Activated CD8-positive, alpha-beta memory T cell treated with anti-CD3 and anti-CD28 coated beads, Interleukin-2, amount 50 U/mL, for 4 hours (primary cell): Measurements from ENCODE around the gene AGXT.

Experiments
- DNase-seq: peaks from one replicate; pipeline ENCODE4 v3.0.0-alpha.2; 2020

Gene AGXT

GRCh38 chr2:240886678-240887609 is 18.3 kb downstream of the AGXT start:
- no peak for DNase-seq

DNA sequence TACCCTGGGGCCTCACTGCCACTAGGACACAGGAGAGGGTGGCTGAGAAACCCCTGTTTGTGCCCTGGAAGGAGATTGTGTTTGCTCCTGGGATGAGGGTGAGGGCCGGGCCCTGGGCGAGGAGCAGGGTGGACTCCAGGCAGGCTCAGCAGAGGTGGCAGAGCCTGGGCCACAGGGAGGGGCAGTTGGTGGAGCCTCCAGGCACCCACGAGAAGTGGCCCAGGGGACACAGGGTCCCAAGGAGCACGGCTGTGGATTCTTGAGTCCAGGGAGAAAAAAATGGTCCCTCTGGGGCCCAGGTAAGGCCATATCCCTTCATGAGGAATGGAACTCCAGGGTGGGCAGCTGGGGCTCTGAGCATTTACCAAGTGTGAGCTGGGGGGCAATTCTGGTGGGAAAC is 19.0 kb downstream of the AGXT start:
- no peak for DNase-seq

DNA sequence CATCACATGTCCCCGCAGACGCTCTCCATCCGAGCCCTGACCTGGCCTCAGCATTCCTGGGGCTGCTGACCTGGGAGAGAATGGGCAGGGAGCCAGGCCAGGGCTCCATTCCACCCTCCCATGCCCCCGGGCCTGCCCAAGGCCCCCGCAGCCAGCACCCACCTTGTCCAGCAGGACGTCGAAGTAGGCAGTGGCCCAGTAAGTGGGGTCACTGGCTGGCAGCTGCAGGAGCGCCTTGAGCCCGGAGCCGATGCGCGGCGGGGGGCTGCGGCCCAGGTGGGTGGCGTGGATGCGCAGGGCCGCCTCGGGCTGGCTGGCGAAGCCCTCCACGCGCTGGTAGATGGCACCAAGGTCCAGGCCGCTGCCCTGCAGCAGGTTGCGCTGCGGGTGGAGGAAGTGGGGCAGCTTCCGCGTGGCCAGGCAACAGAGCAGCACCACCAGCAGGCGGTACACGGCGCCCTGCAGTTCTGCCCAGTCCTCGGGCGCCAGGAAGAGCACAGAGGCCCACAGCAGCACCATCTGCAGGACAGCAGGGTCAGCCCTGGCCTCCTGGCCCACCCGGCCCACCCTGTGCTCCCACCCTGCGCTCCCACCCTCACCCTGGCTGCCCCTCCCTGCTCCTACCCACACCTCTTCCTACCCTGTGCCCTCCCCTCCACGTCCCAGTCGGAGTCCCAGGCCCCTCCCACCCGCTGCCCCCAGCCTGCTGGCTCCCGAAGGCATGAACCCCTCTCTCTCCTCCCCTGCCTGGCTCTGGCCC is 19.7 kb downstream of the AGXT start:
- DNase-seq, result no peak

- DNase-seq, result no peak
These were observed 20.4 kb downstream of the AGXT start for GRCh38 chr2:240888890-240889573.

GRCh38 chr2:240889601-240890560 is 21.3 kb downstream of the AGXT start:
- DNase-seq, result no peak

DNA sequence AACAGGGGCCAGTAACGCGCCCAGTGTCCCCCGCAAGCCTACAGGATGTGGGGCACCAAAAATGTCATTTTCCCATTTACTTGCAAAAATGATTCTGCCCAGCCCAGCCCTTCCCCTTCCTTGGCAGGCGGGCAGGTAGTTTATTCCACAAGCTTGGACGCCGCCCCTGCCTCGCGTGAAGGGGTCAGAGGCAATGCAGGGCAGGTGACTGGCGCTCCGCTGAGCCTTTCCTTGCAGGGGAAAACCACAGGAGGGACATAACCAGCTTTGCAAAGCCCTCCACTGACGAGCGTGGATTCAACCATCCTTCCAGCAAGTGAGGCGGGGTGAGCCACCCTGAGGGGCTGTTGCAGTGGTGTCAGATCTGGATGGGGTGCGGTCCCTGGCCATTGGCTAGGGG is 22.1 kb downstream of the AGXT start:
- DNase-seq, result no peak

GRCh38 chr2:240891492-240892340 is 23.1 kb downstream of the AGXT start:
- no peak for DNase-seq

DNA sequence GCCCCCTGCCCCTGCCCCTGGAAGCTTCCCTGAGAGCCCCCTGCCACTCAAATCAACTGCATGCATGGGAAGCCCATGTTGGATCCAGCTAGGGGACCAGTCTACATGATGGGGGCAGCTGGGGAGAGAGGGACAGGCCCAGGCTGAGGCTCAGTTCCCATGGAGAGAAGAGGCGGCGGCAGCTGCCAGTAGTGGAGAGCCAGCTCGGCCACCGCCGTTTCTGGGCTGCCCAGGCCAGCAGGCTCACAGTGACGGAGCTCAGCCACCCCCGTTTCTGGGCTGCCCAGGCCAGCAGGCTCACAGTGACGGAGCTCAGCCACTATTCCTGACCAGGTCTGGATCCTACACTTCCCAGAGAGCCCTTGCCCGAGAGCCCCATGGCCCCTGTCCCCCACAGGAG is 23.7 kb downstream of the AGXT start:
- DNase-seq, result no peak

- DNase-seq, result no peak
These were observed 24.3 kb downstream of the AGXT start for GRCh38 chr2:240892925-240893324.

- no peak for DNase-seq
These were observed 24.8 kb downstream of the AGXT start for GRCh38 chr2:240893363-240893844.

DNA sequence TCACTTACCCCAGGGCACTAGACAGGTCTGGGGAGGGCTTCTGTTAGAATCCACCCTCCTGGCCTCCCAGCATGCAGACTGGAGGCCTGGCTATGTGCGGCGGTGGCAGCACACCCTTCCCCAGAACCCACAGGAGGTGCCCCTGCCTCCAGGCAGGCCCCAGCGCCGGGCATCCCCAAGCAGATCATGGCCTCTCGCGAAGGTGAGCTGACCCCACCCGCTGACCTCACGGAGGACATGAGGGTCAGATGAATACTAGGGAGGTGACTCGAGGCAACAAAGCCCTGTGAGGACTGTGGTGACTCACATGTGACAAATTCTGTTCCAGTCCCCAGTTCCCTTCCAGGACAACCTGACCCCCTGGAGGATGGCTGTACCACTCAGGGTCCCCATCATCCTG is 25.4 kb downstream of the AGXT start:
- no peak for DNase-seq

DNA sequence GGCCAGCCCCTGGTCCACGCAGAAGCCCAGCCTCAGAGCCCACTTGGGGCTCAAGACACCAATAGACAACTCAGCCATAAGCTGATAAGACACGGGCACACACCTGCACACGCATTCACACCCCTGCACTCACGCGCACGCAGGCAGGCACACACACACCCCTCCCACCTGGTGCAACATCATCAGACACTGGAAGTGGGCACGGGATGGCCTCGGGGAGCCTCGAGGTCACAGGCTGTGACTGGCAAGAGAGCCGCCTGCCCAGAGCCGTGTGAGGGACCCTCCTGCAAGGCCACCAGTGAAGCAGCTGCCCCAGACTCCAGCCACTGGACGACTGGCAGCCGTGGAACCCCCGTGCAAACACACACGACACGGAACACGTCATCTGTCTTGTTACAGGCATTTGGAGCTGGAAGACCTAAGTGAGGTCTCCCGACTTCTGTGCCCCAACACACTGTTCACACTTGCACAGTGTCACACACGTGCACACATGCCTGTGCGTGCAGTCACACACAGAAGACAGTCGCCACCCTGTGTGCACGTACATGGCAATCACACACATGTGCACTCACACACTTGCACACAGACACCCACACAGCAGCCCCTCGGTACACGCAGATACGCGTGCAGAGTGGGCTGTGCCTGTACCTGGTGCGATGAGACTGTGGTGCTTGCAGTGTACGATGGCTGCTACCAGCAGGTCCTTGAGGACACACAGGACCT is 26.4 kb downstream of the AGXT start:
- DNase-seq, result no peak

DNA sequence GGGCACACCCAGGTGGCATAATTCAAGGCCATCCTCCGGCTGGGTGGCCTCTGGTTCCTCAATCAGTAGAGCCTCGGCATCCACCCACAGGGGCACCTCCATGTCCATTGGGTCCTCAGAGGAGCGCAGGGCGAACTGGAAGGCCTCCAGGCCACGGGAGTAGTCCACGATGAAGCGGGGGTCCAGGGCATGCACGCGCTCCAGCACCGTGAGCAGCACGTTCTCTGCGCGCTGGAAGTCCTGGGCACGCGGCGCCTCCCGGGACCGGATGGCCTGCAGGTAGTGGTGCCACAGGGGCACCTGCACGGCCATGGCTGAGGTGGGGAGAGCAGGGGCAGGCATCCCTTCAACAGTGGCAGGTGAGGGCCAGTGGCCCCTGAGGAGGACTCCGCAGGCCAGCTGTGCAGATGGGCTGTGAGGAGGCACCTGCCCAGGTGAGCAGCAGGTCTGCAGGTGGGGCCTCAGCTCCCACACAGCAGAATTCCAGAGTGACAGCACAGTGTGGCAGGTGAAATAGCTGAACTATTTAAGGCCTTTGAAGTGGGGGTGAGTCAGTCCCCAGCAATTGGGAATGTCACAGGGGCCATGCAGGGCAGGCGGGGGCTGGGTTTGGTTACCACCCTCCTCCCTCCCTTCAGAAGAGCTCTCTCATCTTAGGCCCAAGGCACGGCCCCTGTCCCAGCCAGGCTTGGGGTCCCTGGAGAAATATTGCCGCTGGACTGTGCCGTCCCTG is 27.2 kb downstream of the AGXT start, which contains the start of gene MAB21L4:
TSS of gene MAB21L4 (minus strand) at position 501 of the 733 bp plus-strand sequence. CDS start at position 342, 159 bp downstream.
- no peak for DNase-seq

GRCh38 chr2:240896394-240896793 is 27.8 kb downstream of the AGXT start:
- no peak for DNase-seq

DNA sequence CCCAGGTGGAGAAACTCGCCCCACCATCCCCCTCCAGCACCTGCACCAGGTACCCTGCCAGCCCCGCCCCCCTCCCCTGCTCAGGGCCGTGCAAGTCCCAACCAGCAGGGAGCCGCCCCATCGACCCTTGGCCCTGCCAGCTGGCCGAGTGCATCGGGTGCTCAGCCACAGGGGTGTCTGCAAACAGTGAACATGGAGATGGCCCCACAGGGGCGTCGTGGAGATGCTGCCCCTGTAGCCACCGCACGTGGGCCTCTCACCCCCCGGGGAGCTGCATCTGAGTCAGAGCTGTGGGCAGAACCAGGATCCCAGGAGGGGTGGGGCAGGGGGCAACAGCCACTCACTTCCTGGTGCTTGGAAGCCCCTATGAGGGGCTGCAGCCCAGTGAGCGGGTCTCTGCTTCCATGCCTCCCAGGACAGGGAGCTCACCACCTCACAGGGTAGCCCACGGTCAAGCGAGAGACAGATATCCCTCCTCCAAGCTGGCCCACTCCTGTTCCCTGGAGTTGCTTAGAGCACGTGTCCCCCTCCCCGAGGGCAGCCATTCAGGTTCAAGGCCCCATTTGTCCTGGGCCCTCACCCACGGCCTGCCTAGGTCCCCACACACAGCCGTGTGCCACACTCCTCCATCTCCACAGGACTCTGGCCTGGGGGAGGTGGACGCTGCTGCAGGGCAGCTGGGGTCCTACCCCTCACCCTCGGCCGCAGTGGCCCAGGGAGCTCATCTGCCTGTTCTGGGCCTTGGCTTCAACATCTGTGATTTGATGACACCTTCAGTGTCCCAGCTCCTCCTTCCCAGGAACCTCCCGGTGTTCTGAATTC is 28.5 kb downstream of the AGXT start:
- DNase-seq, result no peak

GRCh38 chr2:240898108-240898730 is 29.6 kb downstream of the AGXT start:
- no peak for DNase-seq

- DNase-seq, result no peak
These were observed 30.3 kb downstream of the AGXT start for GRCh38 chr2:240898731-240899467.
